Neutrophil (primary cell): ENCODE results near the gene ADRM1.

Experiments used
- H3K27ac ChIP-seq: fragments of 200-600 bp; sonication (generic); 2 replicates; pipeline ENCODE4 v1.5.1; 2016; ENCODE audit warnings: mild to moderate bottlenecking, moderate library complexity
- H3K27me3 ChIP-seq: fragments of 200-600 bp; sonication (generic); 2 replicates; pipeline ENCODE4 v1.6.0; 2016; ENCODE audit warnings: mild to moderate bottlenecking
- H3K36me3 ChIP-seq: fragments of 200-600 bp; sonication (generic); 2 replicates; pipeline ENCODE4 v1.5.1; 2017
- H3K4me1 ChIP-seq, 2 experiments: fragments of 200-600 bp in 1 of 2; sonication (generic) in 1 of 2; 1 replicate in 1 of 2; 2 replicates in 1 of 2; pipeline versions ENCODE4 v1.5.1 to v1.6.1; 2013 to 2016; ENCODE audit warnings: low read depth in 1 of 2, low read length in 1 of 2, mild to moderate bottlenecking in 1 of 2, moderate library complexity in 1 of 2; ENCODE audit not compliant: control insufficient read depth in 1 of 2, insufficient read depth in 1 of 2
- H3K4me3 ChIP-seq, 2 experiments: fragments of 200-600 bp in 1 of 2; sonication (generic) in 1 of 2; 1 replicate in 1 of 2; 2 replicates in 1 of 2; pipeline ENCODE4 v1.5.1; 2013 to 2016; ENCODE audit warnings: low read depth in 1 of 2, low read length in 1 of 2, mild to moderate bottlenecking in 1 of 2, moderate library complexity in 1 of 2
- H3K9me3 ChIP-seq: fragments of 200-600 bp; sonication (generic); 2 replicates; pipeline ENCODE4 v1.5.1; 2016
- TF ChIP-seq, protein P1 (sequence below): fragments of 200-600 bp; sonication (generic); IDR thresholded peaks from 2 replicates; pipeline ENCODE4 v1.5.1; 2016; ENCODE audit warnings: antibody characterized with exemption

The ADRM1 gene

DNA sequence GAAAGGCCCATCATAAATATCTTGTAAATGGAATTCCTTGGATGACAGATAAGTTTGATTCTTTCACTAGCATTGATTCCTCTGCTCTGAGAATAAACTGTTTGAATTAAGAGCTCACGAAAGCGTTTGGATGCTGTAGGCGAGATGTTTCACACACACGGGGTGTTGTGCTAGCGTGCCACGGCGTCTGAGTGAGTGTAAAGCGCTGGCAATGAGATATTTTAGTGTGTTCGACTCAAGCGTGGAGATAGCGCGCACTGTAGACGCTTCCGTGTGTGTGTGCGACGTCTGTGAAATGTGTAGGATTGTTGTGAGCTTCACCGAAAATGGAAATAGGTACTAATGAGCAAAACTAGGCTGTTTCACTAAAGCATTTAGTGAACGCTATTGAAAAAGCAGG lies 29.4 kb upstream of the ADRM1 start:
- peaks cover 92% of the 10 kb centered on the region for H3K36me3 ChIP-seq
- TF ChIP-seq, protein P1, sequence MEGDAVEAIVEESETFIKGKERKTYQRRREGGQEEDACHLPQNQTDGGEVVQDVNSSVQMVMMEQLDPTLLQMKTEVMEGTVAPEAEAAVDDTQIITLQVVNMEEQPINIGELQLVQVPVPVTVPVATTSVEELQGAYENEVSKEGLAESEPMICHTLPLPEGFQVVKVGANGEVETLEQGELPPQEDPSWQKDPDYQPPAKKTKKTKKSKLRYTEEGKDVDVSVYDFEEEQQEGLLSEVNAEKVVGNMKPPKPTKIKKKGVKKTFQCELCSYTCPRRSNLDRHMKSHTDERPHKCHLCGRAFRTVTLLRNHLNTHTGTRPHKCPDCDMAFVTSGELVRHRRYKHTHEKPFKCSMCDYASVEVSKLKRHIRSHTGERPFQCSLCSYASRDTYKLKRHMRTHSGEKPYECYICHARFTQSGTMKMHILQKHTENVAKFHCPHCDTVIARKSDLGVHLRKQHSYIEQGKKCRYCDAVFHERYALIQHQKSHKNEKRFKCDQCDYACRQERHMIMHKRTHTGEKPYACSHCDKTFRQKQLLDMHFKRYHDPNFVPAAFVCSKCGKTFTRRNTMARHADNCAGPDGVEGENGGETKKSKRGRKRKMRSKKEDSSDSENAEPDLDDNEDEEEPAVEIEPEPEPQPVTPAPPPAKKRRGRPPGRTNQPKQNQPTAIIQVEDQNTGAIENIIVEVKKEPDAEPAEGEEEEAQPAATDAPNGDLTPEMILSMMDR, result no peak

DNA sequence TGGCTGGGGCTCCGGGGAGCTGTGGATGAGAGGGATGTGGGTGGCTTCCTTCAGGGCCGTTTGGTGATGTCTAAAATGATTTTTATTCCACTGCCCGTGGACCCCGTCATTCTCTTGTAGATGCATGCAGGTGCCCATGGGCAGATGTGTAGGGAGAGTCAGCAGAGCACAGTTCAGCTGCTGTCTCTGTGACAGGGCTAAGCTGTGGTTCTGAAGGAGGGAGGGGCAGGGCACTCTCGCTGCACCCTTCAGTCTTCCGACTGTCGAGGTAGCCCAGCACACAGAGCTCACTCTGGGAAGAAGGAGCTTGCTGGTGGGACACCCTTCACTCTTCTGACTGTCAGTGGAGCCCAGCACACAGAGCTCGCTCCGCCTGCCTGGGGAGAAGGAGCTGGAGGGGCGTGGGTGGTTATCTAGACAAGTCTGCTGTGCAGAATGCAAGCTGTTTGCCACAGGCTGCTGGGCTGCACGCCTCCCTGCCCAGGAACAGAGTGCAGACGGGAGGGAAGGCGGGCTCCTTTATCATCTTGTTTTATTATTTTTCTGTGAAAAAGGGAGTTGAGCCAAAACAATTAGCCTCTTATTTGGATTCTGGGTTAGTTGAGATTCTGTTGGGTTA lies 28.4 kb upstream of the ADRM1 start:
- H3K4me3 ChIP-seq, result no peak overlapping the region
- H3K36me3 ChIP-seq, result peaks cover 92% of the 10 kb centered on the region
- TF ChIP-seq, protein P1, result no peak

More for the DNA sequence above, 29.4 kb upstream of the ADRM1 start:
- Histone ChIP-seq H3K27ac (no peak overlapping the region), H3K9me3 (no peaks in the 10 kb centered on the region), H3K27me3 (no peaks in the 10 kb centered on the region), H3K4me3 (no peak overlapping the region), H3K4me1 (no peaks in the 10 kb centered on the region)

GRCh38 chr20:62275219-62275618 lies 27.6 kb upstream of the ADRM1 start:
- no peak overlapping the region for H3K4me3 ChIP-seq
- H3K36me3 ChIP-seq, result peaks cover 93% of the 10 kb centered on the region
- TF ChIP-seq, protein P1, result no peak

More for the DNA sequence above, 28.4 kb upstream of the ADRM1 start:
- Histone ChIP-seq H3K4me1 (no peaks in the 10 kb centered on the region), H3K27ac (peak overlapping the region; percentile 27), H3K27me3 (no peaks in the 10 kb centered on the region), H3K9me3 (no peaks in the 10 kb centered on the region)

GRCh38 chr20:62276439-62276838 lies 26.4 kb upstream of the ADRM1 start:
- peaks cover 99% of the 10 kb centered on the region for H3K36me3 ChIP-seq
- no peak overlapping the region for H3K27ac ChIP-seq

More at GRCh38 chr20:62275219-62275618, 27.6 kb upstream of the ADRM1 start:
- no peaks in the 10 kb centered on the region for H3K4me1 ChIP-seq
- H3K27me3 ChIP-seq, result no peaks in the 10 kb centered on the region
- no peaks in the 10 kb centered on the region for H3K9me3 ChIP-seq
- no peak overlapping the region for H3K27ac ChIP-seq

GRCh38 chr20:62277253-62277652 lies 25.5 kb upstream of the ADRM1 start:
- TF ChIP-seq, protein P1, result no peak
- peaks cover 99% of the 10 kb centered on the region for H3K36me3 ChIP-seq

More at GRCh38 chr20:62276439-62276838, 26.4 kb upstream of the ADRM1 start:
- H3K9me3 ChIP-seq, result no peaks in the 10 kb centered on the region
- TF ChIP-seq, protein P1, result no peak
- H3K4me3 ChIP-seq, result no peak overlapping the region
- H3K27me3 ChIP-seq, result no peaks in the 10 kb centered on the region
- no peaks in the 10 kb centered on the region for H3K4me1 ChIP-seq

More at GRCh38 chr20:62277253-62277652, 25.5 kb upstream of the ADRM1 start:
- Histone ChIP-seq H3K9me3 (no peaks in the 10 kb centered on the region), H3K4me1 (no peaks in the 10 kb centered on the region), H3K27ac (no peak overlapping the region), H3K27me3 (no peaks in the 10 kb centered on the region), H3K4me3 (no peak overlapping the region)
